Measurements from ENCODE around the gene SNTG2.

Gene SNTG2

GRCh38 chr2:1022178-1022577 lies 71.5 kb downstream of the SNTG2 start:
- no peak for DNase-seq (ENCODE audit: low read depth)
- no peak overlapping the region for H3K4me3 ChIP-seq (ENCODE audit: low read depth, low read length)
- no peak for TF ChIP-seq CTCF (IDR thresholded peaks at IDR 0.05; ENCODE audit: insufficient read depth, low read depth, low read length, missing control alignments)

GRCh38 chr2:1024981-1025380 lies 74.3 kb downstream of the SNTG2 start:
- TF ChIP-seq CTCF (IDR thresholded peaks at IDR 0.05; ENCODE audit: insufficient read depth, low read depth, low read length, missing control alignments): no peak
- H3K4me3 ChIP-seq (ENCODE audit: low read depth, low read length): no peak overlapping the region
- no peak for DNase-seq (ENCODE audit: low read depth)

GRCh38 chr2:1026141-1026540 lies 75.5 kb downstream of the SNTG2 start:
- no peak for TF ChIP-seq CTCF (IDR thresholded peaks at IDR 0.05; ENCODE audit: insufficient read depth, low read depth, low read length, missing control alignments)
- DNase-seq (ENCODE audit: low read depth): no peak
- no peak overlapping the region for H3K4me3 ChIP-seq (ENCODE audit: low read depth, low read length)

GRCh38 chr2:1028831-1029230 lies 78.2 kb downstream of the SNTG2 start:
- TF ChIP-seq CTCF (IDR thresholded peaks at IDR 0.05; ENCODE audit: insufficient read depth, low read depth, low read length, missing control alignments): no peak
- H3K4me3 ChIP-seq (ENCODE audit: low read depth, low read length): no peak overlapping the region

GRCh38 chr2:1032030-1032429 lies 81.4 kb downstream of the SNTG2 start:
- no peak for TF ChIP-seq CTCF (IDR thresholded peaks at IDR 0.05; ENCODE audit: insufficient read depth, low read depth, low read length, missing control alignments)
- DNase-seq (ENCODE audit: low read depth): no peak

More at GRCh38 chr2:1028831-1029230, 78.2 kb downstream of the SNTG2 start:
- no peak for DNase-seq (ENCODE audit: low read depth)

GRCh38 chr2:1033069-1033468 lies 82.4 kb downstream of the SNTG2 start:
- TF ChIP-seq CTCF (IDR thresholded peaks at IDR 0.05; ENCODE audit: insufficient read depth, low read depth, low read length, missing control alignments): no peak
- DNase-seq (ENCODE audit: low read depth): no peak
- H3K4me3 ChIP-seq (ENCODE audit: low read depth, low read length): no peak overlapping the region

More at GRCh38 chr2:1032030-1032429, 81.4 kb downstream of the SNTG2 start:
- no peak overlapping the region for H3K4me3 ChIP-seq (ENCODE audit: low read depth, low read length)

GRCh38 chr2:1037066-1037465 lies 86.4 kb downstream of the SNTG2 start:
- no peak for DNase-seq (ENCODE audit: low read depth)
- H3K4me3 ChIP-seq (ENCODE audit: low read depth, low read length): no peak overlapping the region
- no peak for TF ChIP-seq CTCF (IDR thresholded peaks at IDR 0.05; ENCODE audit: insufficient read depth, low read depth, low read length, missing control alignments)

Data from GM12865 (cell line).